OCI-LY7 (cell line): ENCODE measurements around the gene NAA20. TPM values are rescaled to one million over a fixed set of nuclear protein-coding genes. Genes with fewer than 3 reads are reported as not detected.

Source experiments
- BruUV-seq: library from RNA; stranded (reverse); fragments of 400-500 nt; replicated peaks from 2 replicates; lab custom pipeline; 2021; lab: Mats Ljungman, UMichigan
- CTCF ChIA-PET: fragments of 300-600 bp; sonication (Branson Sonifier 250); formaldehyde crosslinking; loops from one replicate; lab custom pipeline; 2022; ENCODE audit warnings: antibody characterized with exemption; ENCODE audit not compliant: unreplicated experiment; lab: Charles Lee
- POLR2A ChIA-PET: fragments of 300-600 bp; sonication (Branson Sonifier 250); formaldehyde crosslinking; loops from one replicate; lab custom pipeline; 2022; ENCODE audit warnings: antibody characterized with exemption; lab: Charles Lee
- DNase-seq: peaks from one replicate; pipeline ENCODE4 v3.0.0-alpha.2; 2015; ENCODE audit warnings: low spot score
- H2AFZ ChIP-seq: fragments of 200-600 bp; sonication (generic), shearing (Covaris generic); 2 replicates; pipeline ENCODE4 v1.6.1; 2014; ENCODE audit warnings: mild to moderate bottlenecking, antibody characterized with exemption, low read length, moderate library complexity
- H3K27ac ChIP-seq: fragments of 200-600 bp; sonication (generic); 2 replicates; pipeline ENCODE4 v1.5.1; 2014; ENCODE audit warnings: mixed run types, low read depth, mild to moderate bottlenecking, moderate library complexity, low read length, inconsistent platforms; ENCODE audit not compliant: poor library complexity, severe bottlenecking
- H3K36me3 ChIP-seq: fragments of 200-600 bp; sonication (generic); 2 replicates; pipeline ENCODE4 v1.6.1; 2014; ENCODE audit warnings: mild to moderate bottlenecking, antibody characterized with exemption, low read length, moderate library complexity, mixed read lengths; ENCODE audit not compliant: insufficient read depth
- H3K4me1 ChIP-seq: fragments of 200-600 bp; sonication (generic); 2 replicates; pipeline ENCODE4 v1.5.1; 2014; ENCODE audit warnings: mild to moderate bottlenecking, low read length; ENCODE audit not compliant: insufficient read depth, poor library complexity, severe bottlenecking
- H3K4me2 ChIP-seq: fragments of 200-600 bp; sonication (generic); 2 replicates; pipeline ENCODE4 v1.6.1; 2014; ENCODE audit warnings: mild to moderate bottlenecking, low read length
- H3K4me3 ChIP-seq: fragments of 200-600 bp; sonication (generic); 2 replicates; pipeline ENCODE4 v1.5.1; 2014; ENCODE audit warnings: mild to moderate bottlenecking, low read depth, low read length; ENCODE audit not compliant: poor library complexity, severe bottlenecking
- H3K79me2 ChIP-seq: fragments of 200-600 bp; sonication (generic); 2 replicates; pipeline ENCODE4 v1.6.1; 2016; ENCODE audit warnings: low read depth, mild to moderate bottlenecking, low read length, moderate library complexity, mixed read lengths; ENCODE audit not compliant: insufficient read depth
- H3K9me2 ChIP-seq: fragments of 200-600 bp; sonication (generic); 2 replicates; pipeline ENCODE4 v1.6.1; 2016; ENCODE audit warnings: mild to moderate bottlenecking, low read length, mixed read lengths; ENCODE audit not compliant: insufficient read depth
- H3K9me3 ChIP-seq: fragments of 200-600 bp; sonication (generic); 2 replicates; pipeline ENCODE4 v1.6.1; 2014; ENCODE audit warnings: mild to moderate bottlenecking, mixed run types, low read length, mixed read lengths
- H4K20me1 ChIP-seq: fragments of 200-600 bp; sonication (generic); 2 replicates; pipeline ENCODE4 v1.6.1; 2014; ENCODE audit warnings: mild to moderate bottlenecking, antibody characterized with exemption, low read length, moderate library complexity, mixed read lengths; ENCODE audit not compliant: insufficient read depth
- CTCF ChIP-seq: fragments of 200-600 bp; sonication (generic); conservative IDR thresholded peaks from 2 replicates; pipeline ENCODE4 v1.5.1; 2014; ENCODE audit warnings: mild to moderate bottlenecking, antibody characterized with exemption, low read length, moderate library complexity, mixed read lengths
- EZH2phosphoT487 ChIP-seq: fragments of 200-600 bp; sonication (generic); IDR thresholded peaks from 2 replicates; pipeline ENCODE4 v1.6.1; 2018; ENCODE audit warnings: low read depth, borderline replicate concordance, mild to moderate bottlenecking, mixed run types, antibody characterized with exemption, low read length, moderate library complexity, mixed read lengths
- intact Hi-C: fragments of 100-400 bp; cut with micrococcal nuclease; formaldehyde crosslinking; loops from one replicate; pipeline ENCODE4 v1.10.0; 2022; ENCODE audit not compliant: unreplicated experiment
- total RNA-seq, 2 experiments: library from RNA; depleted of rRNA in 1 of 2; stranded (reverse); fragments of >200 nt in 1 of 2; shearing (Covaris generic) in 1 of 2; gene quantifications; 2 replicates each; pipeline ENCODE4 v1.2.3, GENCODE V29; 2014 to 2022

The NAA20 gene
- total RNA-seq, 2 experiments from 2014 or later: 37.5 to 62.4 TPM

GRCh38 chr20:20070871-20071726 lies 53.9 kb downstream of the NAA20 start:
- no TSS peak for BruUV-seq
- DNase-seq: no peak
- intact Hi-C loops: no loop called here
- no peak overlapping the region for H3K27ac ChIP-seq
- no peaks in the 10 kb centered on the region for H3K4me1 ChIP-seq
- no peaks in the 10 kb centered on the region for H3K9me3 ChIP-seq
- no peak overlapping the region for H2AFZ ChIP-seq
- no peaks in the 10 kb centered on the region for H3K36me3 ChIP-seq
- H3K79me2 ChIP-seq: no peaks in the 10 kb centered on the region
- H3K4me2 ChIP-seq: no peak overlapping the region
- no peaks in the 10 kb centered on the region for H3K9me2 ChIP-seq
- POLR2A ChIA-PET: interaction anchor here (0.6 kb wide), 1 partner anchor 772 kb away, joined by 3 read pairs; no protein-coding TSS in a partner anchor
- CTCF ChIA-PET: no interaction called here
- no peak overlapping the region for H3K4me3 ChIP-seq
- no peaks in the 10 kb centered on the region for H4K20me1 ChIP-seq
- TF ChIP-seq CTCF (no peak), EZH2phosphoT487 (no peak)

GRCh38 chr20:20073801-20074371 lies 56.7 kb downstream of the NAA20 start:
- H2AFZ ChIP-seq: no peak overlapping the region
- no peaks in the 10 kb centered on the region for H4K20me1 ChIP-seq
- H3K4me2 ChIP-seq: no peak overlapping the region
- no peaks in the 10 kb centered on the region for H3K9me2 ChIP-seq
- no peaks in the 10 kb centered on the region for H3K36me3 ChIP-seq
- H3K4me3 ChIP-seq: no peak overlapping the region
- CTCF ChIA-PET: no interaction called here
- no peaks in the 10 kb centered on the region for H3K9me3 ChIP-seq
- H3K79me2 ChIP-seq: no peaks in the 10 kb centered on the region
- no peak for DNase-seq
- TF ChIP-seq EZH2phosphoT487 (no peak), CTCF (no peak)
- H3K4me1 ChIP-seq: no peaks in the 10 kb centered on the region
- POLR2A ChIA-PET: no interaction called here
- no TSS peak for BruUV-seq
- intact Hi-C loops: no loop called here
- H3K27ac ChIP-seq: no peak overlapping the region

GRCh38 chr20:20075032-20075431 lies 57.9 kb downstream of the NAA20 start:
- Histone ChIP-seq H2AFZ (no peak overlapping the region), H3K4me2 (no peak overlapping the region)
- TF ChIP-seq EZH2phosphoT487 (no peak), CTCF (no peak)

More at GRCh38 chr20:20075032-20075431, 57.9 kb downstream of the NAA20 start:
- no peak for DNase-seq
- Histone ChIP-seq H3K4me1 (no peaks in the 10 kb centered on the region), H3K9me3 (no peaks in the 10 kb centered on the region), H3K79me2 (no peaks in the 10 kb centered on the region), H3K9me2 (no peaks in the 10 kb centered on the region), H3K27ac (no peak overlapping the region), H4K20me1 (no peaks in the 10 kb centered on the region), H3K4me3 (no peak overlapping the region), H3K36me3 (no peaks in the 10 kb centered on the region)
- BruUV-seq: no TSS peak
- intact Hi-C loops: no loop called here
- ChIA-PET POLR2A (no interaction called here), CTCF (no interaction called here)
